ENCODE measurements around the gene FAM89B.
A peak's percentile ranks its signal among the peaks of the same experiment; 100 is the strongest.

FAM89B gene

GRCh38 chr11:65535102-65535501, 37.2 kb upstream of the FAM89B start:
- Mint-ChIP-seq H3K4me1 (peaks cover 2% of the 10 kb centered on the region), H3K36me3 (peaks cover 9% of the 10 kb centered on the region), H3K27ac (no peak overlapping the region), H3K27me3 (no peaks in the 10 kb centered on the region), H3K4me3 (no peak overlapping the region), H3K9me3 (no peaks in the 10 kb centered on the region)
- no peak for ATAC-seq (ENCODE audit: low read depth)
- no peak for DNase-seq (ENCODE audit: low spot score in 2 of 2)

GRCh38 chr11:65536412-65537295, 35.7 kb upstream of the FAM89B start:
- Mint-ChIP-seq H3K36me3 (peaks cover 4% of the 10 kb centered on the region), H3K27ac (peak overlapping the region; percentile 17), H3K9me3 (no peaks in the 10 kb centered on the region), H3K27me3 (no peaks in the 10 kb centered on the region), H3K4me3 (no peak overlapping the region), H3K4me1 (peaks cover 4% of the 10 kb centered on the region)
- DNase-seq (ENCODE audit: low spot score in 2 of 2), result no peak
- no peak for ATAC-seq (ENCODE audit: low read depth)

- Mint-ChIP-seq H3K4me3 (no peak overlapping the region), H3K9me3 (no peaks in the 10 kb centered on the region), H3K27me3 (no peaks in the 10 kb centered on the region), H3K36me3 (peaks cover 4% of the 10 kb centered on the region), H3K27ac (no peak overlapping the region), H3K4me1 (peaks cover 7% of the 10 kb centered on the region)
- DNase-seq (ENCODE audit: low spot score in 2 of 2) (no peak), ATAC-seq (ENCODE audit: low read depth) (no peak)
These were observed 35.1 kb upstream of the FAM89B start for GRCh38 chr11:65537296-65537597.

GRCh38 chr11:65537620-65538231, 34.6 kb upstream of the FAM89B start:
- no peak for ATAC-seq (ENCODE audit: low read depth)
- H3K27ac Mint-ChIP-seq, result no peak overlapping the region
- DNase-seq (ENCODE audit: low spot score in 2 of 2), result no peak
- H3K27me3 Mint-ChIP-seq, result no peaks in the 10 kb centered on the region
- peaks cover 9% of the 10 kb centered on the region for H3K4me1 Mint-ChIP-seq
- peaks cover 4% of the 10 kb centered on the region for H3K36me3 Mint-ChIP-seq
- H3K4me3 Mint-ChIP-seq, result peak overlapping the region; percentile 21
- no peaks in the 10 kb centered on the region for H3K9me3 Mint-ChIP-seq

- Mint-ChIP-seq H3K9me3 (no peaks in the 10 kb centered on the region), H3K36me3 (peaks cover 2% of the 10 kb centered on the region), H3K4me1 (peaks cover 11% of the 10 kb centered on the region), H3K27me3 (no peaks in the 10 kb centered on the region), H3K4me3 (peak overlapping the region; percentile 61), H3K27ac (no peak overlapping the region)
- DNase-seq (ENCODE audit: low spot score in 2 of 2) (no peak), ATAC-seq (ENCODE audit: low read depth) (no peak)
These were observed 34.0 kb upstream of the FAM89B start for GRCh38 chr11:65538232-65538914.

GRCh38 chr11:65538915-65539743, 33.2 kb upstream of the FAM89B start:
- peaks cover 11% of the 10 kb centered on the region for H3K4me1 Mint-ChIP-seq
- H3K27ac Mint-ChIP-seq, result no peak overlapping the region
- H3K4me3 Mint-ChIP-seq, result peak overlapping the region; percentile 61

GRCh38 chr11:65539744-65540289, 32.5 kb upstream of the FAM89B start:
- Mint-ChIP-seq H3K27ac (peak overlapping the region; percentile 88), H3K4me3 (peak overlapping the region; percentile 92), H3K9me3 (no peaks in the 10 kb centered on the region), H3K36me3 (peaks cover 2% of the 10 kb centered on the region), H3K4me1 (peaks cover 13% of the 10 kb centered on the region), H3K27me3 (no peaks in the 10 kb centered on the region)
- no peak for DNase-seq (ENCODE audit: low spot score in 2 of 2)
- ATAC-seq (ENCODE audit: low read depth), result peak; percentile 69

More at GRCh38 chr11:65538915-65539743, 33.2 kb upstream of the FAM89B start:
- ATAC-seq (ENCODE audit: low read depth) (no peak), DNase-seq (ENCODE audit: low spot score in 2 of 2) (no peak)
- Mint-ChIP-seq H3K27me3 (no peaks in the 10 kb centered on the region), H3K9me3 (no peaks in the 10 kb centered on the region), H3K36me3 (peaks cover 2% of the 10 kb centered on the region)

- H3K9me3 Mint-ChIP-seq, result no peaks in the 10 kb centered on the region
- H3K36me3 Mint-ChIP-seq, result peaks cover 2% of the 10 kb centered on the region
- H3K27me3 Mint-ChIP-seq, result no peaks in the 10 kb centered on the region
- peak overlapping the region; percentile 92 for H3K4me3 Mint-ChIP-seq
- ATAC-seq (ENCODE audit: low read depth) (peak; percentile 80), DNase-seq (ENCODE audit: low spot score in 2 of 2) (peak; percentile 92 to 95)
- H3K27ac Mint-ChIP-seq, result peak overlapping the region; percentile 88
- peaks cover 17% of the 10 kb centered on the region for H3K4me1 Mint-ChIP-seq
These were observed 31.8 kb upstream of the FAM89B start for GRCh38 chr11:65540290-65541092.

GRCh38 chr11:65541093-65541982, 31.0 kb upstream of the FAM89B start:
- peaks cover 24% of the 10 kb centered on the region for H3K4me1 Mint-ChIP-seq
- no peaks in the 10 kb centered on the region for H3K27me3 Mint-ChIP-seq
- H3K9me3 Mint-ChIP-seq, result no peaks in the 10 kb centered on the region
- peak overlapping the region; percentile 92 for H3K4me3 Mint-ChIP-seq
- ATAC-seq (ENCODE audit: low read depth) (no peak), DNase-seq (ENCODE audit: low spot score in 2 of 2) (no peak)
- H3K27ac Mint-ChIP-seq, result peak overlapping the region; percentile 88
- H3K36me3 Mint-ChIP-seq, result peaks cover 2% of the 10 kb centered on the region

- H3K9me3 Mint-ChIP-seq, result no peaks in the 10 kb centered on the region
- ATAC-seq (ENCODE audit: low read depth) (no peak), DNase-seq (ENCODE audit: low spot score in 2 of 2) (no peak)
- peaks cover 29% of the 10 kb centered on the region for H3K4me1 Mint-ChIP-seq
- no peaks in the 10 kb centered on the region for H3K36me3 Mint-ChIP-seq
- H3K4me3 Mint-ChIP-seq, result no peak overlapping the region
- H3K27ac Mint-ChIP-seq, result peak overlapping the region; percentile 64
- H3K27me3 Mint-ChIP-seq, result no peaks in the 10 kb centered on the region
These were observed 29.5 kb upstream of the FAM89B start for GRCh38 chr11:65542738-65543390.

GRCh38 chr11:65545853-65546216, 26.5 kb upstream of the FAM89B start:
- no peak for ATAC-seq (ENCODE audit: low read depth)
- H3K9me3 Mint-ChIP-seq, result no peaks in the 10 kb centered on the region
- no peak overlapping the region for H3K4me3 Mint-ChIP-seq
- no peaks in the 10 kb centered on the region for H3K27me3 Mint-ChIP-seq
- H3K36me3 Mint-ChIP-seq, result no peaks in the 10 kb centered on the region
- peaks cover 39% of the 10 kb centered on the region for H3K4me1 Mint-ChIP-seq
- peak overlapping the region; percentile 83 for H3K27ac Mint-ChIP-seq
- DNase-seq (ENCODE audit: low spot score in 2 of 2), result no peak
